Medulla oblongata (tissue), 1 donor: ENCODE measurements around the gene PTPRK.

Source experiments
- DNase-seq: peaks from one replicate; pipeline ENCODE4 v3.0.0-alpha.2; 2015; ENCODE audit errors: extremely low spot score

Gene PTPRK

GRCh38 chr6:127924031-127924430 is 596.4 kb downstream of the PTPRK start:
- no peak for DNase-seq

- no peak for DNase-seq
Measured at GRCh38 chr6:127923135-127923534, 597.3 kb downstream of the PTPRK start.

- no peak for DNase-seq
Measured at GRCh38 chr6:127921982-127922381, 598.4 kb downstream of the PTPRK start.

GRCh38 chr6:127920804-127921203 is 599.6 kb downstream of the PTPRK start:
- peak; percentile 29 for DNase-seq
